HepG2 (cell line): Measurements from ENCODE around the gene ATP8A2. TPM values are rescaled to one million over a fixed set of nuclear protein-coding genes. Genes with fewer than 3 reads are reported as not detected.

ENCODE experiments used
- CCAR2 ChIP-seq: fragments of 200-400 bp; formaldehyde crosslinking; optimal IDR thresholded peaks from 2 replicates; pipeline ENCODE3; 2018; ENCODE audit warnings: low read depth, mild to moderate bottlenecking, low read length, moderate library complexity
- SP4 ChIP-seq: sonication (generic); formaldehyde crosslinking; IDR thresholded peaks from 2 replicates; pipeline ENCODE4 v1.8.1; 2023; ENCODE audit warnings: mild to moderate bottlenecking, missing genetic modification reagents
- polyA plus RNA-seq, 8 experiments: library from polyadenylated mRNA; depleted of rRNA in 3 of 8; stranded (reverse) in 7 of 8; unstranded in 1 of 8; fragments of >200 nt; fragmentation: Illumina TruSeq in 4 of 8; extraction: Trizol in 4 of 8; gene quantifications; 2 replicates each; pipeline versions ENCODE4 v1.2.1 to v1.2.3, GENCODE V29; 2011 to 2016; ENCODE audit warnings: low read depth in 4 of 8, missing spikeins in 1 of 8, mixed read lengths in 1 of 8; ENCODE audit not compliant: insufficient read depth in 1 of 8
- total RNA-seq, 5 experiments: library from RNA; depleted of rRNA; stranded (reverse); fragments of >200 nt; fragmentation: Illumina TruSeq; extraction: Trizol; gene quantifications; 2 replicates each; pipeline ENCODE4 v1.2.3, GENCODE V29; 2016; ENCODE audit warnings: low read depth in 1 of 5
- TF ChIP-seq, protein P1 (sequence below): sonication (generic); formaldehyde crosslinking; IDR thresholded peaks from 2 replicates; pipeline ENCODE4 v1.4.0; 2020; ENCODE audit warnings: mild to moderate bottlenecking, missing genetic modification reagents, borderline replicate concordance
- TF ChIP-seq, protein P2 (sequence below): sonication (generic); formaldehyde crosslinking; IDR thresholded peaks from 2 replicates; pipeline ENCODE4 v1.4.0; 2020; ENCODE audit warnings: missing genetic modification reagents, borderline replicate concordance
- TF ChIP-seq, protein P3 (sequence below): sonication (generic); formaldehyde crosslinking; IDR thresholded peaks from 2 replicates; pipeline ENCODE4 v1.4.0; 2020; ENCODE audit warnings: mild to moderate bottlenecking, missing genetic modification reagents

The ATP8A2 gene
- total and polyA plus RNA-seq, 2 of the 13 experiments (the other 11 are each of a cell fraction or from before 2014, with no cell fraction given): 0.09 TPM; not detected in 1

DNA sequence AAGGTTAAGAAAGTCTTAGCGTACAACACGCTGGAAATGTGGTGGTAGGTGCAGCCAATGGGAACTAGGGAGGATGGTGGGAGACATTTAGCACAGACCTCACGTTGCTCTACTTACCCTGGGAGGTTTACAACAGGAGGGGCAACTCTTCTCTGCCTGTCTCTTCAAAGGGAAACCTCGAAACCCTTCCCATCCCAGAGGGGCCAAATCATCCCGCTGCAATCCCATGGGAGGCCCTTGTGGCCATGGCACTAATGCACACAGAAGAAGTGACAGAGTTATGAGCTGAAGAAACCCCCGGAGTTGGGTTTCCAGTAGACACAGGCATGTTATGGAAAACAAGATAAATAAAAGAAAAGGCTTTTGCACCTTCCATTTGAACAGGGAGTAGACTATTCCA lies 644.4 kb downstream of the ATP8A2 start (continued):
- TF ChIP-seq, protein P1, sequence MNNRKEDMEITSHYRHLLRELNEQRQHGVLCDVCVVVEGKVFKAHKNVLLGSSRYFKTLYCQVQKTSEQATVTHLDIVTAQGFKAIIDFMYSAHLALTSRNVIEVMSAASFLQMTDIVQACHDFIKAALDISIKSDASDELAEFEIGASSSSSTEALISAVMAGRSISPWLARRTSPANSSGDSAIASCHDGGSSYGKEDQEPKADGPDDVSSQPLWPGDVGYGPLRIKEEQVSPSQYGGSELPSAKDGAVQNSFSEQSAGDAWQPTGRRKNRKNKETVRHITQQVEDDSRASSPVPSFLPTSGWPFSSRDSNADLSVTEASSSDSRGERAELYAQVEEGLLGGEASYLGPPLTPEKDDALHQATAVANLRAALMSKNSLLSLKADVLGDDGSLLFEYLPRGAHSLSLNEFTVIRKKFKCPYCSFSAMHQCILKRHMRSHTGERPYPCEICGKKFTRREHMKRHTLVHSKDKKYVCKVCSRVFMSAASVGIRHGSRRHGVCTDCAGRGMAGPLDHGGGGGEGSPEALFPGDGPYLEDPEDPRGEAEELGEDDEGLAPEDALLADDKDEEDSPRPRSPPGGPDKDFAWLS: no peak
- TF ChIP-seq CCAR2: no peak
- no peak for TF ChIP-seq SP4 (CRISPR knock-in tag)
- TF ChIP-seq, protein P2, sequence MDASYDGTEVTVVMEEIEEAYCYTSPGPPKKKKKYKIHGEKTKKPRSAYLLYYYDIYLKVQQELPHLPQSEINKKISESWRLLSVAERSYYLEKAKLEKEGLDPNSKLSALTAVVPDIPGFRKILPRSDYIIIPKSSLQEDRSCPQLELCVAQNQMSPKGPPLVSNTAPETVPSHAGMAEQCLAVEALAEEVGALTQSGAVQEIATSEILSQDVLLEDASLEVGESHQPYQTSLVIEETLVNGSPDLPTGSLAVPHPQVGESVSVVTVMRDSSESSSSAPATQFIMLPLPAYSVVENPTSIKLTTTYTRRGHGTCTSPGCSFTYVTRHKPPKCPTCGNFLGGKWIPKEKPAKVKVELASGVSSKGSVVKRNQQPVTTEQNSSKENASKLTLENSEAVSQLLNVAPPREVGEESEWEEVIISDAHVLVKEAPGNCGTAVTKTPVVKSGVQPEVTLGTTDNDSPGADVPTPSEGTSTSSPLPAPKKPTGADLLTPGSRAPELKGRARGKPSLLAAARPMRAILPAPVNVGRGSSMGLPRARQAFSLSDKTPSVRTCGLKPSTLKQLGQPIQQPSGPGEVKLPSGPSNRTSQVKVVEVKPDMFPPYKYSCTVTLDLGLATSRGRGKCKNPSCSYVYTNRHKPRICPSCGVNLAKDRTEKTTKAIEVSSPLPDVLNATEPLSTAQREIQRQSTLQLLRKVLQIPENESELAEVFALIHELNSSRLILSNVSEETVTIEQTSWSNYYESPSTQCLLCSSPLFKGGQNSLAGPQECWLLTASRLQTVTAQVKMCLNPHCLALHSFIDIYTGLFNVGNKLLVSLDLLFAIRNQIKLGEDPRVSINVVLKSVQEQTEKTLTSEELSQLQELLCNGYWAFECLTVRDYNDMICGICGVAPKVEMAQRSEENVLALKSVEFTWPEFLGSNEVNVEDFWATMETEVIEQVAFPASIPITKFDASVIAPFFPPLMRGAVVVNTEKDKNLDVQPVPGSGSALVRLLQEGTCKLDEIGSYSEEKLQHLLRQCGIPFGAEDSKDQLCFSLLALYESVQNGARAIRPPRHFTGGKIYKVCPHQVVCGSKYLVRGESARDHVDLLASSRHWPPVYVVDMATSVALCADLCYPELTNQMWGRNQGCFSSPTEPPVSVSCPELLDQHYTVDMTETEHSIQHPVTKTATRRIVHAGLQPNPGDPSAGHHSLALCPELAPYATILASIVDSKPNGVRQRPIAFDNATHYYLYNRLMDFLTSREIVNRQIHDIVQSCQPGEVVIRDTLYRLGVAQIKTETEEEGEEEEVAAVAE (CRISPR knock-in tag): no peak
- TF ChIP-seq, protein P3, sequence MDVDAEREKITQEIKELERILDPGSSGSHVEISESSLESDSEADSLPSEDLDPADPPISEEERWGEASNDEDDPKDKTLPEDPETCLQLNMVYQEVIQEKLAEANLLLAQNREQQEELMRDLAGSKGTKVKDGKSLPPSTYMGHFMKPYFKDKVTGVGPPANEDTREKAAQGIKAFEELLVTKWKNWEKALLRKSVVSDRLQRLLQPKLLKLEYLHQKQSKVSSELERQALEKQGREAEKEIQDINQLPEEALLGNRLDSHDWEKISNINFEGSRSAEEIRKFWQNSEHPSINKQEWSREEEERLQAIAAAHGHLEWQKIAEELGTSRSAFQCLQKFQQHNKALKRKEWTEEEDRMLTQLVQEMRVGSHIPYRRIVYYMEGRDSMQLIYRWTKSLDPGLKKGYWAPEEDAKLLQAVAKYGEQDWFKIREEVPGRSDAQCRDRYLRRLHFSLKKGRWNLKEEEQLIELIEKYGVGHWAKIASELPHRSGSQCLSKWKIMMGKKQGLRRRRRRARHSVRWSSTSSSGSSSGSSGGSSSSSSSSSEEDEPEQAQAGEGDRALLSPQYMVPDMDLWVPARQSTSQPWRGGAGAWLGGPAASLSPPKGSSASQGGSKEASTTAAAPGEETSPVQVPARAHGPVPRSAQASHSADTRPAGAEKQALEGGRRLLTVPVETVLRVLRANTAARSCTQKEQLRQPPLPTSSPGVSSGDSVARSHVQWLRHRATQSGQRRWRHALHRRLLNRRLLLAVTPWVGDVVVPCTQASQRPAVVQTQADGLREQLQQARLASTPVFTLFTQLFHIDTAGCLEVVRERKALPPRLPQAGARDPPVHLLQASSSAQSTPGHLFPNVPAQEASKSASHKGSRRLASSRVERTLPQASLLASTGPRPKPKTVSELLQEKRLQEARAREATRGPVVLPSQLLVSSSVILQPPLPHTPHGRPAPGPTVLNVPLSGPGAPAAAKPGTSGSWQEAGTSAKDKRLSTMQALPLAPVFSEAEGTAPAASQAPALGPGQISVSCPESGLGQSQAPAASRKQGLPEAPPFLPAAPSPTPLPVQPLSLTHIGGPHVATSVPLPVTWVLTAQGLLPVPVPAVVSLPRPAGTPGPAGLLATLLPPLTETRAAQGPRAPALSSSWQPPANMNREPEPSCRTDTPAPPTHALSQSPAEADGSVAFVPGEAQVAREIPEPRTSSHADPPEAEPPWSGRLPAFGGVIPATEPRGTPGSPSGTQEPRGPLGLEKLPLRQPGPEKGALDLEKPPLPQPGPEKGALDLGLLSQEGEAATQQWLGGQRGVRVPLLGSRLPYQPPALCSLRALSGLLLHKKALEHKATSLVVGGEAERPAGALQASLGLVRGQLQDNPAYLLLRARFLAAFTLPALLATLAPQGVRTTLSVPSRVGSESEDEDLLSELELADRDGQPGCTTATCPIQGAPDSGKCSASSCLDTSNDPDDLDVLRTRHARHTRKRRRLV (CRISPR knock-in tag): no peak
- TF ChIP-seq, all 625 proteins: peak for 0
